H1 (cell line): Measurements from ENCODE around the gene H6PD. TPM values are rescaled to one million over a fixed set of nuclear protein-coding genes. Genes with fewer than 3 reads are reported as not detected.
A peak's percentile ranks its signal among the peaks of the same experiment; 100 is the strongest.

Experiments used
- ASH2L ChIP-seq: fragments of 200-600, 300-600 bp; sonication (generic); IDR thresholded peaks from one replicate; pipeline ENCODE4 v1.7.1; 2017; ENCODE audit warnings: low read length
- CBX8 ChIP-seq: fragments of 300-800, 300-1000 bp; sonication (generic); IDR thresholded peaks from 2 replicates; pipeline ENCODE4 v1.7.1; 2016; ENCODE audit warnings: low read depth, low read length, borderline replicate concordance
- CTBP2 ChIP-seq: IDR thresholded peaks from 2 replicates; pipeline ENCODE4 v1.7.0; 2011; ENCODE audit warnings: borderline replicate concordance, mild to moderate bottlenecking, moderate library complexity, mixed read lengths, low read length; ENCODE audit not compliant: insufficient read depth, insufficient read length
- EP300 ChIP-seq, 2 experiments: IDR thresholded peaks; 1 replicate in 1 of 2; 2 replicates in 1 of 2; pipeline ENCODE4 v1.6.1; 2011 to 2012; ENCODE audit warnings: low read depth in 2 of 2, low read length in 2 of 2, mild to moderate bottlenecking in 2 of 2, borderline replicate concordance in 1 of 2, inconsistent platforms in 1 of 2, moderate library complexity in 1 of 2
- GTF2F1 ChIP-seq: IDR thresholded peaks from 2 replicates; pipeline ENCODE4 v1.6.1; 2012; ENCODE audit warnings: low read depth, low read length, improper control_type of control experiment, borderline replicate concordance
- JUND ChIP-seq: IDR thresholded peaks from 2 replicates; pipeline ENCODE4 v1.6.1; 2011; ENCODE audit warnings: mild to moderate bottlenecking, improper control_type of control experiment, low read length
- KDM5A ChIP-seq: fragments of 200-600 bp; IDR thresholded peaks from 2 replicates; pipeline ENCODE4 v1.7.1; 2012; ENCODE audit warnings: mild to moderate bottlenecking, low read length, inconsistent platforms, mixed read lengths
- MAFK ChIP-seq: IDR thresholded peaks from 2 replicates; pipeline ENCODE4 v1.6.1; 2012; ENCODE audit warnings: low read depth, mild to moderate bottlenecking, improper control_type of control experiment, low read length
- NANOG ChIP-seq: IDR thresholded peaks from 2 replicates; pipeline ENCODE4 v1.6.1; 2011; ENCODE audit warnings: low read length, low read depth, mild to moderate bottlenecking, inconsistent platforms; ENCODE audit not compliant: insufficient read depth, poor library complexity, severe bottlenecking
- PHF8 ChIP-seq: fragments of 200-600 bp; sonication (generic); conservative IDR thresholded peaks from 2 replicates; pipeline ENCODE4 v1.7.1; 2012; ENCODE audit warnings: low read depth, mild to moderate bottlenecking, inconsistent platforms, low read length, moderate library complexity
- RAD21 ChIP-seq, 2 experiments: IDR thresholded peaks in 1 of 2; conservative IDR thresholded peaks in 1 of 2; 2 replicates each; pipeline ENCODE4 v1.6.1; 2011; ENCODE audit warnings: low read depth in 2 of 2, low read length in 2 of 2, improper control_type of control experiment in 1 of 2, inconsistent platforms in 1 of 2, mild to moderate bottlenecking in 1 of 2, moderate library complexity in 1 of 2
- RFX5 ChIP-seq: IDR thresholded peaks from 2 replicates; pipeline ENCODE4 v1.6.1; 2011; ENCODE audit warnings: low read depth, low read length, improper control_type of control experiment, borderline replicate concordance
- RXRA ChIP-seq: IDR thresholded peaks from 2 replicates; pipeline ENCODE4 v1.6.1; 2011; ENCODE audit warnings: low read depth, mild to moderate bottlenecking, low read length, moderate library complexity; ENCODE audit not compliant: insufficient read depth
- SIRT6 ChIP-seq: IDR thresholded peaks from one replicate; pipeline ENCODE4 v1.7.1; 2012; ENCODE audit warnings: low read length, inconsistent platforms
- SUZ12 ChIP-seq: fragments of 200-600 bp; sonication (generic); IDR thresholded peaks from 2 replicates; pipeline ENCODE4 v1.6.1; 2012; ENCODE audit warnings: mild to moderate bottlenecking, inconsistent platforms, low read length, moderate library complexity, mixed read lengths
- YY1 ChIP-seq: IDR thresholded peaks from 2 replicates; pipeline ENCODE4 v1.6.1; 2011; ENCODE audit warnings: low read depth, mild to moderate bottlenecking, low read length
- polyA plus RNA-seq, 7 experiments: library from polyadenylated mRNA; depleted of rRNA in 3 of 7; stranded (reverse) in 5 of 7; unstranded in 2 of 7; fragments of >200 nt in 5 of 7; fragments of 200-250 nt in 2 of 7; gene quantifications; 1 replicate in 5 of 7; 2 replicates in 1 of 7; 4 replicates in 1 of 7; pipeline versions ENCODE4 v1.2.1 to v1.2.3, GENCODE V29; 2011 to 2013; ENCODE audit warnings: missing spikeins in 2 of 7, mixed read lengths in 2 of 7
- total RNA-seq: library from RNA; stranded (reverse); fragmentation: NEBNext Ultra II Directional; extraction: Animal tissue kit (Norgen Biotek cat#: 25700); gene quantifications from 2 replicates; pipeline ENCODE4 v1.2.1, GENCODE V29; 2021
- TF ChIP-seq, protein P1 (sequence below): IDR thresholded peaks from 2 replicates; pipeline ENCODE4 v1.6.1; 2011; ENCODE audit warnings: low read length, improper control_type of control experiment
- TF ChIP-seq, protein P2 (sequence below): IDR thresholded peaks from 2 replicates; pipeline ENCODE4 v1.6.1; 2012; ENCODE audit warnings: inconsistent platforms
- TF ChIP-seq, protein P3 (sequence below): IDR thresholded peaks from 2 replicates; pipeline ENCODE4 v1.6.1; 2012; ENCODE audit warnings: low read length, inconsistent platforms

Gene H6PD
- total and polyA plus RNA-seq, 2 of the 8 experiments (the other 6 are each of a cell fraction or from before 2014, with no cell fraction given), result 3.6 to 3.8 TPM

DNA sequence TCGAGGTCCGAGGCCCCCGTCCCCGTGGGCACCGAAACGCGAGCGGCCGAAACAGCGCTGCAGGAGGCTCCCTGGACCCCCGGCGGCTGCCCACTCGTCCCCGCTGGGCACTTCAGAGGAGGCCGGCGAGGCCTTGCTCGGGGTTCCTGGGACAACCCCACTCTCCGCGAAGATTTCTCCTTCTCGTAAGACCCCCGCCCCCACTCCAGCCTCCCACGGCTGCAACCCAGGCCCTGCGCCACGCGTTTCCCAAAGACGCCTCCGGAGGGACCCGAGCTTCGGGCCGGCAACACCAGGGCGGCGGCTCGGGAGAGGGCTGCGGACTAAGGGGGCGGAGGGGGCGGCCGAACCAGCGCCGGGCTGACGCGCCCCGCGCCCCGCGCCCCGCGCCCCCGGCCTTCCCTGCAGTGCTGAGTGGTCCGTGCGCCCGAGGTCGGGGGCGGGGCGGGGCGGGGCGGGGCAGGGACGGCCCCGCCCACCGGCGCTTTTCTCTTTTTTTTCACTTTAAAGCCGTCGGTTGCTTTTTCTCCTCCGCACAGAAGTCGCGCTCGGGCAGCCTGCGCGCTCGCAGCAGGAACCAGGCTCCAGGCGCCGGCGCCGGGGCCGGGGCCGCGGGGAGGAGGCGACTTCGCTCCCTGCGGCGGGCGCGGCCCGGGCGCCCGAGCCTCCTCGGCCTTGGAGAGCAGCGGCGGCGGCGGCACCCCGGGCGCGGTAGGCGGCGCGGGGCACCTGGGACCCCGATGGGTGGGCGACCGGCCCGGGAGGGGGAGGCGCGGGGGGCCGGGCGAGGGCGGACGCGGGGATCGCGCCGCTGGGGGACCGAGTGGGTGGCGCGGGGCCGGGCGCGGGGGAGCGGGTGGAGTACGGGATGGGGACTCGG is 58.0 kb downstream of the H6PD start, which contains the start of gene SPSB1 (continued):
- TF ChIP-seq GTF2F1 (no peak), SUZ12 (no peak), RAD21 (IDR thresholded peaks at IDR 0.05 in 1 of 2, conservative IDR thresholded peaks at IDR 0.05 in 1 of 2; ENCODE audit: low read depth in 2 of 2, low read length in 2 of 2) (no peak), KDM5A (no peak), MAFK (no peak), RFX5 (no peak), RXRA (no peak), CTBP2 (no peak), EP300 (IDR thresholded peaks at IDR 0.05; ENCODE audit: borderline replicate concordance in 1 of 2, low read depth in 2 of 2, low read length in 2 of 2) (no peak), CBX8 (no peak), ASH2L (no peak), JUND (no peak), YY1 (no peak), PHF8 (peak; percentile 41; the same call in 1 of the 2 replicates), NANOG (no peak), SIRT6 (no peak)
- TF ChIP-seq, protein P1, sequence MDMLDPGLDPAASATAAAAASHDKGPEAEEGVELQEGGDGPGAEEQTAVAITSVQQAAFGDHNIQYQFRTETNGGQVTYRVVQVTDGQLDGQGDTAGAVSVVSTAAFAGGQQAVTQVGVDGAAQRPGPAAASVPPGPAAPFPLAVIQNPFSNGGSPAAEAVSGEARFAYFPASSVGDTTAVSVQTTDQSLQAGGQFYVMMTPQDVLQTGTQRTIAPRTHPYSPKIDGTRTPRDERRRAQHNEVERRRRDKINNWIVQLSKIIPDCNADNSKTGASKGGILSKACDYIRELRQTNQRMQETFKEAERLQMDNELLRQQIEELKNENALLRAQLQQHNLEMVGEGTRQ, result no peak
- TF ChIP-seq, protein P2, sequence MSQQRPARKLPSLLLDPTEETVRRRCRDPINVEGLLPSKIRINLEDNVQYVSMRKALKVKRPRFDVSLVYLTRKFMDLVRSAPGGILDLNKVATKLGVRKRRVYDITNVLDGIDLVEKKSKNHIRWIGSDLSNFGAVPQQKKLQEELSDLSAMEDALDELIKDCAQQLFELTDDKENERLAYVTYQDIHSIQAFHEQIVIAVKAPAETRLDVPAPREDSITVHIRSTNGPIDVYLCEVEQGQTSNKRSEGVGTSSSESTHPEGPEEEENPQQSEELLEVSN, result no peak
- TF ChIP-seq, protein P3, sequence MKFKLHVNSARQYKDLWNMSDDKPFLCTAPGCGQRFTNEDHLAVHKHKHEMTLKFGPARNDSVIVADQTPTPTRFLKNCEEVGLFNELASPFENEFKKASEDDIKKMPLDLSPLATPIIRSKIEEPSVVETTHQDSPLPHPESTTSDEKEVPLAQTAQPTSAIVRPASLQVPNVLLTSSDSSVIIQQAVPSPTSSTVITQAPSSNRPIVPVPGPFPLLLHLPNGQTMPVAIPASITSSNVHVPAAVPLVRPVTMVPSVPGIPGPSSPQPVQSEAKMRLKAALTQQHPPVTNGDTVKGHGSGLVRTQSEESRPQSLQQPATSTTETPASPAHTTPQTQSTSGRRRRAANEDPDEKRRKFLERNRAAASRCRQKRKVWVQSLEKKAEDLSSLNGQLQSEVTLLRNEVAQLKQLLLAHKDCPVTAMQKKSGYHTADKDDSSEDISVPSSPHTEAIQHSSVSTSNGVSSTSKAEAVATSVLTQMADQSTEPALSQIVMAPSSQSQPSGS, result no peak
